Left lung (tissue), 10 donors: ENCODE results near the gene CADM1. TPM values are rescaled to one million over a fixed set of nuclear protein-coding genes. Genes with fewer than 3 reads are reported as not detected.

Experiments
- ATAC-seq: fragments of 200-7000 bp; cut with Tn5 transposase; one replicate; pipeline ENCODE4 v1.9.1; 2020; ENCODE audit warnings: moderate library complexity
- DNase-seq, 4 donors: peaks; one replicate each; pipeline ENCODE4 v3.0.0-alpha.2; 2013 to 2020
- H3K27ac ChIP-seq, 2 donors: fragments of 200-600 bp; sonication (generic) in 1 of 2; one replicate each; pipeline versions ENCODE4 v1.5.0 to v1.8.0; 2020 to 2021
- H3K27me3 ChIP-seq, 2 donors: fragments of 200-600 bp; sonication (generic) in 1 of 2; one replicate each; pipeline versions ENCODE4 v1.5.0 to v1.8.0; 2020 to 2021
- H3K36me3 ChIP-seq, 2 donors: fragments of 200-600 bp; sonication (generic) in 1 of 2; one replicate each; pipeline versions ENCODE4 v1.5.0 to v1.8.0; 2020 to 2021
- H3K4me1 ChIP-seq, 2 donors: fragments of 200-600 bp; one replicate each; pipeline ENCODE4 v1.8.0; 2021
- H3K4me3 ChIP-seq, 2 donors: fragments of 200-600 bp; sonication (generic) in 1 of 2; one replicate each; pipeline versions ENCODE4 v1.5.0 to v1.8.0; 2020 to 2021; ENCODE audit warnings: mild to moderate bottlenecking in 1 of 2
- H3K9me3 ChIP-seq, 2 donors: fragments of 200-600 bp; sonication (generic) in 1 of 2; one replicate each; pipeline versions ENCODE4 v1.5.0 to v1.8.0; 2020 to 2021
- CTCF ChIP-seq, 2 donors: fragments of 200-600 bp; sonication (generic) in 1 of 2; IDR thresholded peaks; one replicate each; pipeline versions ENCODE4 v1.5.0 to v1.8.0; 2021; ENCODE audit warnings: antibody characterized with exemption in 2 of 2
- intact Hi-C, 2 donors: fragments of 100-400 bp; cut with DNase I; formaldehyde crosslinking; loops; one replicate each; pipeline versions ENCODE4 v1.11.2 to v1.14.2; 2022
- polyA plus RNA-seq, 6 donors: library from polyadenylated mRNA; unstranded; fragments of 120-200 nt; gene quantifications; one replicate each; pipeline ENCODE4 v1.2.1, GENCODE V29; 2013; ENCODE audit not compliant: insufficient read length in 6 of 6
- total RNA-seq, 2 donors: library from RNA; stranded (reverse); fragmentation: NEBNext Ultra II Directional; extraction: Animal tissue kit (Norgen Biotek cat#: 25700); gene quantifications; one replicate each; pipeline ENCODE4 v1.2.1, GENCODE V29; 2021
- donor health status: DM: no; HTN: yes; CAD: no.
- donor health status: DM: no; HTN: no; CAD: no.

The CADM1 gene
- total and polyA plus RNA-seq, 8 donors, result 105 to 307 (median 156) TPM

DNA sequence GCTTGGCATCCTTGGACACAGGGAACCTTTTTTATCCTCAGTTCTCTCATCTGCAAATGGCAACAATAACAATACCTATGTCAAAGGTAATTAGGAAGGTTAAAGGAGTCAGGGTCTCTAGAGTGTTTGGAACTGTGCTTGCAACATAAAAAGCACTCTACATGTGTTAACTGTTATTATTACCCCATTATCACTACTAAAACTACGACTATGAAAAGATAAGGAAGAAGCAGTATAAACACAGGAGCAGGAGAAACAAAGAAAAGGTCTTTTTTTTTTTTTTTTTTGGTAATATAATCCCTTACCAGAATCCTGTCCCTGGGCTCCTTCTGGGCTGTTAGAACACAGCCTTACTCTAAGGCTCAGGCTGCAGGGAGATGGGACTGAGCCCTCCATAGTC is 348.2 kb downstream of the CADM1 start:
- Histone ChIP-seq H3K27me3 (peaks cover 0 to 6% of the 10 kb centered on the region in 2 donors), H3K36me3 (no peaks in the 10 kb centered on the region), H3K9me3 (no peaks in the 10 kb centered on the region), H3K4me3 (no peak overlapping the region), H3K27ac (no peak overlapping the region), H3K4me1 (no peaks in the 10 kb centered on the region)
- intact Hi-C loops, result no loop called here
- DNase-seq (no peak), ATAC-seq (no peak)
- TF ChIP-seq CTCF (IDR thresholded peaks at IDR 0.05), result no peak

- intact Hi-C loops, result no loop called here
- Histone ChIP-seq H3K4me3 (no peak overlapping the region), H3K9me3 (no peaks in the 10 kb centered on the region), H3K27ac (no peak overlapping the region), H3K36me3 (no peaks in the 10 kb centered on the region), H3K4me1 (no peaks in the 10 kb centered on the region), H3K27me3 (peaks cover 0 to 6% of the 10 kb centered on the region in 2 donors)
- DNase-seq (no peak), ATAC-seq (no peak)
- TF ChIP-seq CTCF (IDR thresholded peaks at IDR 0.05), result no peak
These were observed 348.9 kb downstream of the CADM1 start for GRCh38 chr11:115155320-115155719.

- intact Hi-C loops, result no loop called here
- Histone ChIP-seq H3K36me3 (no peaks in the 10 kb centered on the region), H3K9me3 (no peaks in the 10 kb centered on the region), H3K4me1 (no peaks in the 10 kb centered on the region), H3K4me3 (no peak overlapping the region), H3K27me3 (peaks cover 0 to 3% of the 10 kb centered on the region in 2 donors), H3K27ac (no peak overlapping the region)
- ATAC-seq (no peak), DNase-seq (peak in 1 of 4 donors; percentile 24)
- no peak for TF ChIP-seq CTCF (IDR thresholded peaks at IDR 0.05)
These were observed 349.9 kb downstream of the CADM1 start for GRCh38 chr11:115154355-115154736.

- no peak for DNase-seq
- Histone ChIP-seq H3K36me3 (no peaks in the 10 kb centered on the region), H3K9me3 (no peaks in the 10 kb centered on the region), H3K4me1 (no peaks in the 10 kb centered on the region), H3K4me3 (no peak overlapping the region), H3K27ac (no peak overlapping the region), H3K27me3 (no peaks in the 10 kb centered on the region)
- intact Hi-C loops, result no loop called here
- ATAC-seq, result no peak
- no peak for TF ChIP-seq CTCF (IDR thresholded peaks at IDR 0.05)
These were observed 350.4 kb downstream of the CADM1 start for GRCh38 chr11:115153731-115154354.

DNA sequence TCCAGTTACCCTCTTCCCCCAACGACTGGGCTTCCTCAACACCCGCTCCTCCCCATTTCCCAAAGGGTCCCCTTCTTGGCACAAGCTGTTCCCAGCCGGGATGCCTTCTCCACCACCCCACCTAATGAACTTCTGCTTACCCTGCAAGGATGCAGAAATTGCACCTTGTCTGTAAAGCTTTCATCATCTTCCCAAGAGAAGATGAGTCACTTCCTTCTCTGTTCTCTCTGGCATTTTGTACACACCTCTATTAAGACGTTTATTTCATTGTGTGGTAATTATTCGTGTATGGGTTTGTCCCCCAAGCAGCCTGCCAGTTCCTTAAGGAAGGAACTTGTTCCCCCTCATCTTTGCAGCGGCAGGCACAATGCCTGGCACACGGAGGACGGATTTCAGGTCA is 351.1 kb downstream of the CADM1 start:
- no peaks in the 10 kb centered on the region for H3K36me3 ChIP-seq
- ATAC-seq (no peak), DNase-seq (no peak)
- H3K27ac ChIP-seq, result no peak overlapping the region
- intact Hi-C loops, result no loop called here
- H3K27me3 ChIP-seq, result no peaks in the 10 kb centered on the region
- H3K9me3 ChIP-seq, result no peaks in the 10 kb centered on the region
- TF ChIP-seq CTCF (IDR thresholded peaks at IDR 0.05), result no peak
- H3K4me3 ChIP-seq, result no peak overlapping the region
- H3K4me1 ChIP-seq, result no peaks in the 10 kb centered on the region
